AG04450 (cell line): ENCODE data around the gene RPS27. TPM values are rescaled to one million over a fixed set of nuclear protein-coding genes. Genes with fewer than 3 reads are reported as not detected.

Source experiments
- CTCF ChIA-PET: fragments of 300-600, 350-600 bp; formaldehyde crosslinking; extraction: SDS; loops from one replicate; lab custom pipeline; 2022; ENCODE audit warnings: antibody characterized with exemption, inconsistent platforms; lab: Charles Lee
- POLR2A ChIA-PET: fragments of 350-600 bp; formaldehyde crosslinking; extraction: SDS; loops from one replicate; lab custom pipeline; 2021; ENCODE audit warnings: antibody characterized with exemption, inconsistent platforms; lab: Yijun Ruan, JAX
- DNase-seq: peaks from one replicate; pipeline ENCODE4 v3.0.0-alpha.2; 2011; ENCODE audit warnings: low read depth, low spot score
- H3K27ac ChIP-seq: one replicate; pipeline ENCODE4 v1.5.1; 2012; ENCODE audit warnings: low read depth, low read length, control low read depth
- H3K27me3 ChIP-seq: one replicate; pipeline ENCODE4 v1.6.0; 2012; ENCODE audit warnings: low read length; ENCODE audit not compliant: control insufficient read depth, insufficient read depth
- H3K4me3 ChIP-seq: 2 replicates; pipeline ENCODE4 v1.5.1; 2011; ENCODE audit warnings: mild to moderate bottlenecking, low read depth, low read length, control low read depth
- H3K9me3 ChIP-seq: 2 replicates; pipeline ENCODE4 v1.5.1; 2012; ENCODE audit warnings: low read length; ENCODE audit not compliant: control insufficient read depth, insufficient read depth
- CTCF ChIP-seq: IDR thresholded peaks from 2 replicates; pipeline ENCODE4 v1.5.1; 2011; ENCODE audit warnings: low read depth, low read length, control low read depth, inconsistent platforms
- polyA plus RNA-seq: library from polyadenylated mRNA; depleted of rRNA; stranded (reverse); fragments of >200 nt; gene quantifications from 2 replicates; pipeline ENCODE4 v1.2.3, GENCODE V29; 2011

Gene RPS27
- polyA plus RNA-seq, 1 experiment: 6,731 TPM

DNA sequence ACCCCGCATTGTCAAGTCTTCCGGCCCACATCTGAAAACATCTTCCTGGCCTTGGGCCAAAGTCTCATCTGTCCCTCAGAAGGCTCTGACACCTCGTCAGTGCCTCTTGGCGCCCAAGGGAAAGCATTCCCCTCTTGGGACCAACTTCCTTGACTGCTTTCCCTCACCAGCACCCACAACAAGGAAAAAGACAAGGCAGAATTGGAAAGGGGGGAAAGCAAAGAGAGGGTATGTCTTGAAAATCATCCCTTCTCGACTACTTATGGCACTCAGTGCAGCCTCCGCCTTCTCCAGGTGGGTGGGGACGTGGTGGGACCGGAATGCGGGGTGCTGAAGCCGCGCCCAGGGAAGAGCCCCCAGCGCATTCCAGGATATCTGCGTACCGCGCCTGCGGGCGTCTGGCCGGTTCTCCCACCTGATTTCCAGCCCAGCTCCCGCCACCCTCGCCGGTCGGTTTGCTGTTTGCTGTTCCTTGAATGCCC is 26.7 kb upstream of the RPS27 start:
- no peak for TF ChIP-seq CTCF
- Histone ChIP-seq H3K9me3 (no peaks in the 10 kb centered on the region; the same call in 1 of the 2 replicates), H3K4me3 (peak overlapping the region; percentile 90), H3K27ac (peak overlapping the region; percentile 84), H3K27me3 (no peaks in the 10 kb centered on the region)
- CTCF ChIA-PET: interaction anchor here (1.0 to 2.0 kb wide), 3 partner anchors 17 to 165 kb away, joined by 3 to 9 read pairs (median 9); partner anchors contain the start of genes DENND4B and RAB13
- POLR2A ChIA-PET: interaction anchor here (0.6 to 3.3 kb wide), 6 partner anchors 13 to 158 kb away, joined by 3 to 26 read pairs (median 4); partner anchors contain the start of genes JTB, RAB13 and RPS27
- no peak for DNase-seq

- Histone ChIP-seq H3K9me3 (no peaks in the 10 kb centered on the region; the same call in 1 of the 2 replicates), H3K4me3 (peak within 1 kb of the TSS; percentile 75), H3K27ac (peak within 1 kb of the TSS; percentile 86), H3K27me3 (no peaks in the 10 kb centered on the region)
- peak; percentile 93 for DNase-seq
- ChIA-PET CTCF (interaction anchor here (0.5 to 4.8 kb wide), 6 partner anchors 10 to 258 kb away, joined by 3 to 31 read pairs (median 9); partner anchors contain the start of genes JTB, RAB13 and RPS27), POLR2A (interaction anchor here (0.5 to 3.9 kb wide), 10 partner anchors 9 to 1217 kb away, joined by 3 to 39 read pairs (median 6); partner anchors contain the start of genes CHTOP, CRTC2, DENND4B and JTB)
- TF ChIP-seq CTCF: peak; percentile 49
These were observed 23.2 kb upstream of the RPS27 start, which contains the start of gene CREB3L4 for GRCh38 chr1:153967107-153967999. Gene CREB3L4, plus strand, starts transcription at chr1:153967902. Its CDS starts 624 bp downstream, at chr1:153968526.

DNA sequence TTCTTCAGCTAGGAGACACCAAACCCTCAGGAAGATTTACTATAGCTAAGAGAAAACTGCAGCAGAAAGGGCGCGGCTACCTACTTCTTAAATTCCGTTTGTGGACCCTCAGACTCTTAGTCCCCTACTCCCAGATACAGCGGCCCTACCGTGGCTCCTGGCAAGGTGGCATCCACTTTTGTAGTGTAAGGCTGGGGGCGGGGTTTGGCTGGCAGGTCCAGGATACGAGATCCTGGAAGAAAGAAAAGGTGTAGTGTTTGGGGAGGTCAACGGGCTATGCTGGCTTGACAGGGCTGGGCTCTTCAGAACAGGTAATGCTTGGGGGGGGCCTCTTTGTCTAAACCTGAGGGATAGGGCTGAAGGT is 22.6 kb upstream of the RPS27 start:
- POLR2A ChIA-PET: interaction anchor here (0.7 to 3.9 kb wide), 8 partner anchors 10 to 1216 kb away, joined by 3 to 39 read pairs (median 12); partner anchors contain the start of genes CHTOP, CRTC2, DENND4B and JTB
- no peaks in the 10 kb centered on the region for H3K9me3 ChIP-seq
- CTCF ChIA-PET: interaction anchor here (1.2 to 4.8 kb wide), 5 partner anchors 10 to 146 kb away, joined by 3 to 31 read pairs (median 6); partner anchors contain the start of genes JTB, RAB13 and RPS27
- peak overlapping the region; percentile 31 for H3K27ac ChIP-seq
- H3K4me3 ChIP-seq: peak overlapping the region; percentile 75
- H3K27me3 ChIP-seq: no peaks in the 10 kb centered on the region
- TF ChIP-seq CTCF: no peak
- no peak for DNase-seq

GRCh38 chr1:153968408-153968807 is 22.2 kb upstream of the RPS27 start:
- peak overlapping the region; percentile 75 for H3K4me3 ChIP-seq
- no peak overlapping the region for H3K27ac ChIP-seq
- TF ChIP-seq CTCF: no peak
- H3K27me3 ChIP-seq: no peaks in the 10 kb centered on the region
- ChIA-PET CTCF (interaction anchor here (1.5 to 4.8 kb wide), 4 partner anchors 9 to 147 kb away, joined by 3 to 31 read pairs (median 18); partner anchors contain the start of genes JTB and RAB13), POLR2A (interaction anchor here (1.2 to 3.9 kb wide), 2 partner anchors 9 to 22 kb away, joined by 5 to 39 read pairs; partner anchors contain the start of genes DENND4B and JTB)
- DNase-seq: no peak
- no peaks in the 10 kb centered on the region for H3K9me3 ChIP-seq
